CD4-positive, CD25-positive, alpha-beta regulatory T cell (primary cell): ENCODE data around the gene PSMG2. TPM values are rescaled to one million over a fixed set of nuclear protein-coding genes. Genes with fewer than 3 reads are reported as not detected.
"Not testable (repeated sequence)": the region's sequence is repeated elsewhere in the genome, so short reads cannot be mapped to it uniquely, and the experiment has no call there.

ENCODE experiments used
- ATAC-seq, 2 donors: fragments of 150-1000 bp; cut with Tn5 transposase; one replicate each; pipeline ENCODE4 v1.10.0; 2021; ENCODE audit warnings: low read depth in 2 of 2, moderate number of reproducible peaks in 2 of 2, moderate library complexity in 1 of 2
- DNase-seq, 3 donors: peaks; one replicate each; pipeline versions ENCODE4 v3.0.0 to v3.0.0-alpha.2; 2012 to 2022; ENCODE audit warnings: mixed read lengths in 1 of 3
- H3K27ac ChIP-seq: one replicate; pipeline ENCODE4 v1.7.0; 2013; ENCODE audit warnings: mild to moderate bottlenecking, low read length; ENCODE audit not compliant: insufficient read depth, poor library complexity, severe bottlenecking
- H3K27me3 ChIP-seq: one replicate; pipeline ENCODE4 v1.7.0; 2013; ENCODE audit warnings: low read length; ENCODE audit not compliant: control insufficient read depth, insufficient read depth
- H3K36me3 ChIP-seq: one replicate; pipeline ENCODE4 v1.7.0; 2013; ENCODE audit warnings: mild to moderate bottlenecking, low read length, moderate library complexity; ENCODE audit not compliant: control insufficient read depth, insufficient read depth
- H3K4me1 ChIP-seq: 2 replicates; pipeline ENCODE4 v1.7.0; 2013; ENCODE audit warnings: mild to moderate bottlenecking, low read length; ENCODE audit not compliant: insufficient read depth, control insufficient read depth, poor library complexity, severe bottlenecking
- H3K4me3 ChIP-seq: one replicate; pipeline ENCODE4 v1.7.0; 2013; ENCODE audit warnings: low read depth, mild to moderate bottlenecking, low read length, moderate library complexity
- H3K9me3 ChIP-seq, 2 experiments: 1 replicate in 1 of 2; 2 replicates in 1 of 2; pipeline ENCODE4 v1.7.0; 2013; ENCODE audit warnings: low read length in 2 of 2, mild to moderate bottlenecking in 1 of 2, moderate library complexity in 1 of 2; ENCODE audit not compliant: control insufficient read depth in 2 of 2
- H3K27ac Mint-ChIP-seq, 3 donors: one replicate each; pipeline ENCODE4 v1.8.0; 2020 to 2022; ENCODE audit warnings: mild to moderate bottlenecking in 3 of 3, mixed read lengths in 3 of 3, moderate library complexity in 2 of 3
- H3K27me3 Mint-ChIP-seq: one replicate; pipeline ENCODE4 v1.8.0; 2022; ENCODE audit warnings: mild to moderate bottlenecking, mixed read lengths
- H3K36me3 Mint-ChIP-seq: one replicate; pipeline ENCODE4 v1.8.0; 2020; ENCODE audit warnings: mixed read lengths
- H3K4me1 Mint-ChIP-seq, 4 donors: one replicate each; pipeline ENCODE4 v1.8.0; 2020 to 2022; ENCODE audit warnings: mixed read lengths in 4 of 4, mild to moderate bottlenecking in 1 of 4
- H3K4me3 Mint-ChIP-seq, 4 donors: one replicate each; pipeline ENCODE4 v1.8.0; 2020 to 2022; ENCODE audit warnings: mild to moderate bottlenecking in 4 of 4, mixed read lengths in 4 of 4, moderate library complexity in 3 of 4
- H3K9me3 Mint-ChIP-seq, 7 donors: one replicate each; pipeline ENCODE4 v1.8.0; 2020 to 2022; ENCODE audit warnings: mixed read lengths in 7 of 7, mild to moderate bottlenecking in 3 of 7, moderate library complexity in 2 of 7
- polyA plus RNA-seq, 4 donors: library from polyadenylated mRNA; unstranded; fragments of 300-500 nt; fragmentation: Illumina TruSeq; gene quantifications; one replicate each; pipeline ENCODE4 v1.2.3, GENCODE V29; 2021
- total RNA-seq: library from RNA; stranded (reverse); gene quantifications from one replicate; pipeline ENCODE4 v1.2.3, GENCODE V29; 2022

Gene PSMG2
- total and polyA plus RNA-seq, 5 donors from 2014 or later = 60.3 to 199 (median 147) TPM

GRCh38 chr18:12754511-12754910 lies 51.7 kb downstream of the PSMG2 start:
- H3K27ac Mint-ChIP-seq = peak overlapping the region in 2 of 3 donors; percentile 21 to 80
- peak overlapping the region in 2 of 4 donors; percentile 17 to 64 for H3K4me3 Mint-ChIP-seq
- H3K27ac ChIP-seq = no peak overlapping the region

DNA sequence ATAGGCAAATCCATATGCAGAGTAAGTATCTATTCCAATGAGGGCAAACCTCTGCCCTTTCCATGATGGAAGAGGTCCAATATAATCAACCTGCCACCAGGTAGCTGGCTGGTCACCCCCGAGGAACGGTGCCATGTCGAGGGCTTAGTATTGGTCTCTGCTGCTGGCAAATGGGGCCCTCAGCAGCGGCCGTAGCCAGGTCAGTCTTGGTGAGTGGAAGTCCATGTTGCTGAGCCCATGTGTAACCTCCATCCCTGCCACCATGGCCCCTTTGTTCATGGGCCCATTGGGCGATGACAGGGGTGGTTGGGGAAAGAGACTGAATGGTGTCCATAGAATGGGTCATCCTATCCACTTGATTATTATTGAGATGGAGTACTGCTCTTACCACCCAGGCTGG lies 52.8 kb downstream of the PSMG2 start:
- H3K36me3 ChIP-seq, H3K4me3 ChIP-seq, H3K4me1 ChIP-seq, DNase-seq, H3K27ac ChIP-seq, H3K27me3 ChIP-seq, H3K4me3 Mint-ChIP-seq, ATAC-seq, H3K27me3 Mint-ChIP-seq, H3K9me3 Mint-ChIP-seq, H3K9me3 ChIP-seq, H3K27ac Mint-ChIP-seq, H3K36me3 Mint-ChIP-seq: not testable (repeated sequence)
- peaks cover 6 to 30% (median 13%) of the 10 kb centered on the region in 4 donors for H3K4me1 Mint-ChIP-seq

More at GRCh38 chr18:12754511-12754910, 51.7 kb downstream of the PSMG2 start:
- Mint-ChIP-seq H3K4me1 (peaks cover 12 to 41% (median 19%) of the 10 kb centered on the region in 4 donors), H3K9me3 (peaks cover 0 to 4% (median 0%) of the 10 kb centered on the region in 7 donors), H3K36me3 (peaks cover 4% of the 10 kb centered on the region), H3K27me3 (no peaks in the 10 kb centered on the region)
- ATAC-seq = no peak
- Histone ChIP-seq H3K4me3 (no peak overlapping the region), H3K27me3 (no peaks in the 10 kb centered on the region), H3K9me3 (no peaks in the 10 kb centered on the region), H3K4me1 (peaks cover 12% of the 10 kb centered on the region), H3K36me3 (no peaks in the 10 kb centered on the region)
- DNase-seq = peak in 1 of 3 donors; percentile 62

- peaks cover 6 to 25% (median 13%) of the 10 kb centered on the region in 4 donors for H3K4me1 Mint-ChIP-seq
- H3K36me3 ChIP-seq, H3K9me3 ChIP-seq, H3K4me3 Mint-ChIP-seq, H3K9me3 Mint-ChIP-seq, H3K4me3 ChIP-seq, ATAC-seq, DNase-seq, H3K36me3 Mint-ChIP-seq, H3K27me3 ChIP-seq, H3K27ac ChIP-seq, H3K4me1 ChIP-seq, H3K27ac Mint-ChIP-seq, H3K27me3 Mint-ChIP-seq: not testable (repeated sequence)
These were observed 53.9 kb downstream of the PSMG2 start for GRCh38 chr18:12756619-12757239.

- H3K27me3 Mint-ChIP-seq, H3K4me1 ChIP-seq, H3K4me3 Mint-ChIP-seq, DNase-seq, H3K27ac ChIP-seq, H3K27me3 ChIP-seq, H3K27ac Mint-ChIP-seq, H3K9me3 ChIP-seq, H3K36me3 ChIP-seq, ATAC-seq, H3K4me3 ChIP-seq, H3K9me3 Mint-ChIP-seq, H3K36me3 Mint-ChIP-seq: not testable (repeated sequence)
- peaks cover 6 to 22% (median 13%) of the 10 kb centered on the region in 4 donors for H3K4me1 Mint-ChIP-seq
These were observed 55.7 kb downstream of the PSMG2 start for GRCh38 chr18:12758566-12758965.

DNA sequence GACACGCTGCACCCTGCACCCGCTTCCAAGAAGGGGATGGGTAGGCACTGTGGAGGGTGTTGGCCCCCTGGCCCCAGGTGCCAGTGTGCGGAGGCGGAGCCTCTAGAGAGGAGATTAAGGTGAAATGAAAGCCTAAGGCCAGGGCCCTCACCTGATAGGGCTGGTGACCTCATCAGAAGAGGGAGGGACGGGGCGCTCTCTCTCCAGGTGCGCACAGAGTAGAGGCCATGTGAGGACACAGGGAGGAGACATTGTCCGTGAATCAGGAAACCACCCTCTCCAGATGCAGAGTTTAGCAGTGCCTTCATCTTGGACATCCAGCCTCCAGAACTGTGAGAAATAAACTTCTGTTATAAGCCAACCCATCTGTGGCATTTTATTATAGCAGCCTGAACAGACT lies 62.3 kb downstream of the PSMG2 start:
- H3K4me1 Mint-ChIP-seq = peaks cover 0 to 2% (median under 1%) of the 10 kb centered on the region in 4 donors
- H3K4me3 Mint-ChIP-seq = no peak overlapping the region
- no peaks in the 10 kb centered on the region for H3K9me3 Mint-ChIP-seq
- Histone ChIP-seq H3K36me3 (no peaks in the 10 kb centered on the region), H3K27ac (no peak overlapping the region), H3K9me3 (no peaks in the 10 kb centered on the region), H3K4me1 (no peaks in the 10 kb centered on the region), H3K27me3 (no peaks in the 10 kb centered on the region), H3K4me3 (no peak overlapping the region)
- H3K36me3 Mint-ChIP-seq = no peaks in the 10 kb centered on the region
- ATAC-seq (no peak), DNase-seq (peak in 1 of 3 donors; percentile 17)
- peaks cover 5% of the 10 kb centered on the region for H3K27me3 Mint-ChIP-seq
- H3K27ac Mint-ChIP-seq = no peak overlapping the region

- H3K36me3 ChIP-seq = no peaks in the 10 kb centered on the region
- H3K9me3 ChIP-seq = no peaks in the 10 kb centered on the region
- no peaks in the 10 kb centered on the region for H3K36me3 Mint-ChIP-seq
- DNase-seq (no peak), ATAC-seq (no peak)
- peaks cover 5% of the 10 kb centered on the region for H3K27me3 Mint-ChIP-seq
- H3K27ac ChIP-seq = no peak overlapping the region
- H3K4me1 ChIP-seq = no peaks in the 10 kb centered on the region
- H3K4me3 Mint-ChIP-seq = peak overlapping the region in 1 of 4 donors; percentile 15
- H3K4me3 ChIP-seq = no peak overlapping the region
- H3K9me3 Mint-ChIP-seq = no peaks in the 10 kb centered on the region
- no peak overlapping the region for H3K27ac Mint-ChIP-seq
- no peaks in the 10 kb centered on the region for H3K27me3 ChIP-seq
- H3K4me1 Mint-ChIP-seq = peaks cover 0 to 2% (median under 1%) of the 10 kb centered on the region in 4 donors
These were observed 62.7 kb downstream of the PSMG2 start for GRCh38 chr18:12765586-12765985.

DNA sequence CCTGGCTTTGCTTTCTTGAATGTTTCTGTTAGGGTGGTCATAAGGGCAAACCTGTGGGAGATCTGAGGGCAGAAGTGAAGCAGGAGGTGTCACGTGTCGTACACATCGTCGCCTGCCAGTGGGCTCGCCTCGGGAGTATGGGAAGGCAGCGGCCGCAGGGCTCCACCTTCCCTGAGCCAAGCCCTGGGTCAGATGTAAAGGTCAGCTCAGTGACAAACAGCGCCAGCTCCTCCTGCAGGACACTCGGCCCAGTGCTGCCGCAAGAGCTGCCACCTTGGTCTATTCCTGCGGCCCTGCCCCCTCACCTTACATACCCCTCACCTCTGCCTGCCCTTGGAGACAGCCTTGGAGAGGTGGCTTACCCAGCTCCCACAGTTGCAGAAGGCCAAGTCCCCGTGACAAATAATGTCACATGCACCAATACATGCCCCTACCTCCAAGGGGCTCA lies 64.2 kb downstream of the PSMG2 start:
- no peaks in the 10 kb centered on the region for H3K4me1 ChIP-seq
- no peak for ATAC-seq

GRCh38 chr18:12767580-12768155 lies 64.8 kb downstream of the PSMG2 start:
- Mint-ChIP-seq H3K36me3 (no peaks in the 10 kb centered on the region), H3K27me3 (peaks cover 5% of the 10 kb centered on the region), H3K4me3 (no peak overlapping the region), H3K27ac (no peak overlapping the region), H3K4me1 (peaks cover 0 to 5% (median 2%) of the 10 kb centered on the region in 4 donors), H3K9me3 (no peaks in the 10 kb centered on the region)
- Histone ChIP-seq H3K4me1 (no peaks in the 10 kb centered on the region), H3K36me3 (no peaks in the 10 kb centered on the region), H3K4me3 (no peak overlapping the region), H3K27ac (no peak overlapping the region), H3K27me3 (no peaks in the 10 kb centered on the region), H3K9me3 (no peaks in the 10 kb centered on the region)
- DNase-seq (no peak), ATAC-seq (no peak)

More for the DNA sequence above, 64.2 kb downstream of the PSMG2 start:
- Histone ChIP-seq H3K4me3 (no peak overlapping the region), H3K27ac (no peak overlapping the region), H3K9me3 (no peaks in the 10 kb centered on the region), H3K36me3 (no peaks in the 10 kb centered on the region), H3K27me3 (no peaks in the 10 kb centered on the region)
- Mint-ChIP-seq H3K9me3 (no peaks in the 10 kb centered on the region), H3K36me3 (no peaks in the 10 kb centered on the region), H3K27me3 (peaks cover 5% of the 10 kb centered on the region), H3K27ac (no peak overlapping the region), H3K4me3 (no peak overlapping the region), H3K4me1 (peaks cover 0 to 4% (median 2%) of the 10 kb centered on the region in 4 donors)
- no peak for DNase-seq
